Stimulated activated CD8-positive, alpha-beta memory T cell treated with anti-CD3 and anti-CD28 coated beads, Interleukin-7, amount 100 ng/mL, for 48 hours (primary cell): ENCODE measurements around the gene TRIM16.
"Not testable (repeated sequence)": the region's sequence is repeated elsewhere in the genome, so short reads cannot be mapped to it uniquely, and the experiment has no call there.

Experiments used
- DNase-seq, 2 donors: peaks; one replicate each; pipeline ENCODE4 v3.0.0-alpha.2; 2020; ENCODE audit warnings: low read depth in 1 of 2; ENCODE audit errors: extremely low read depth in 1 of 2

Gene TRIM16

DNA sequence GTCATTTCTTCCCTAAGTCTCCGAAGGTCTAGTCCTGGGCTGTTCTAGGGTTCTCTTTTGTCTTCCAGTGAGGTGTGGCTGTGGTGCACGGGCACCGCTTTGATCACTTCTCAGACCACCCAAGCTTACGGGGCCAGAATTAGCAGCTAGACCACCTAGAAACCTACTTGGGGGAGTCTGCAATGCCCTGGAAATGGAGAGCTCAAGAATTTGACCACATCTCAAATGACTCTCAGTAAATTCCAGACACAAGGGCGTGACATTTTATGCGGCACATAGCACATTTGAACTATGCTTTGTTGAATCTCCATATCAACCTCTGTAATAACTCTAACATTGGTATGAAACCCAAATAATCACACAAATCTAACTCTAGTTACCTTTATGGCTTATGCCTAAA lies 24.9 kb downstream of the TRIM16 start:
- DNase-seq = no peak

DNA sequence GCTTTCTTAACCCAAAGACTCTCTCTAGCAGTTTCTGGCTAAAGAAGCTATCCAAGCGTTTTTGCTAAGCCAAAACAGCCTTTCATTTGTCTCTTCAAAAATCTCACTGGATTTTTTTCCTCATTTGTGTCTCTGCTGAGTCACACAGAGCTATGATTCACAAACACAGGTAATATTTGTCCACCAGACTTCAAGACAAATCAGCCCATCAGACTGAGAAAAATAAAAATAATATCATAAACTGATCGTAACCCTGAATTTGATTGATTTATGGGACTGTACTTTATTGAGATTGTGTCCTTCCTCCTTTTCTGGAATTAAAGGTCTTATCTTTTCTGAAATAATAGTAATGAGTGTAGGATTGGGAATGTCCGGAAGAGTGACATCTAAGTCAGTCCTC lies 25.8 kb downstream of the TRIM16 start:
- DNase-seq = no peak

GRCh38 chr17:15657868-15658267 lies 26.2 kb downstream of the TRIM16 start:
- DNase-seq = no peak

DNA sequence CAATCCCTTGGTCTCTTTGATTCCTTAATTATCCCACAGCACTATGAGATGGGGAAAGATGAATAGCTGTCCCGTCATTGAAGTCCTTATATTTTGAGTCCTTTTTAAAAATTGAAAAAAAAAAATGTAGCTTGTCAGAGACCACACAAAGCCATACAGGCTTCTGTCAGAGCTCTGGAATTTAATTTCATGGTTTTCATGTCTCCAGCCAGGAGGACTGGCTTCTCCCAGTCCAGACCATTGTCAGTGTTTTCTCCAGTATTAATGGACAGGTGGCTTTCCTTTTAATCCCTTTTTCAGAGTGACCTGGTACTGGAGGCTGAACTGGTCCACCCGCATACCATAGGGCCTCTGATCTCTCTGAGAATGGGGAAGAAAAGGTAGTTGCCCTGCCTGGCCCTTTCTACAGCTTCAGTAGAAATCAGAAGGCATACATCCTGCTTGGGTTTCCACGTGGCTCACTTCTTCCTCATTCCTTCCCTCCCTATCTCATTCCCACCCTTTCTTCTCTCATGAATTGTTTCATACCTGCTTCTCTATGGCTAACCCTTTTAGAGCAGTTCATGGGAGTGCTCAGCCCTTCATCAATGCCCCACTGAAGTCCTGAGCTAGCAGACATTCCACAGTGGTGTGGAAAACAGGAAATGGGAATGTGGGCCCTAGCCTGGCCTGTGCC lies 29.1 kb downstream of the TRIM16 start:
- DNase-seq = no peak

DNA sequence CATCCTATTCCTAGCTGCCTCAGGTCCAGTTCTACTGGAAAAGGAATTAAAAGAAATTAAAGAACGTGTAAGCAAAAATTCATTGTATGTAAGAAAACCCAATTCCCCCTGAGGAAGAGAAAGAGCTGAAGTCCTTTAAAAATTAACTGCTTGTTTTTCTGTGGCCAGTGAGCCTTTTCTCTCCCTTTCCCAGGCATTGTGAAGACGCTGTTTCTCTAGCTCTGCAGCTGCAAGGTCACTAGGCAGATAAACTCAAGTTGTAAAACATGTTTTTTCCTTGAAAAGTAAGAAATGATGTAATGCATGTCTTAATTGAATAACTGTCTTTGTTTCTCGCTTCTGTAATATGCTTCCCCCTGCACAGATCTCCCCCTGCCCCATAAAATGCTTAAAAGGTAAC lies 29.7 kb downstream of the TRIM16 start:
- DNase-seq = not testable (repeated sequence)

DNA sequence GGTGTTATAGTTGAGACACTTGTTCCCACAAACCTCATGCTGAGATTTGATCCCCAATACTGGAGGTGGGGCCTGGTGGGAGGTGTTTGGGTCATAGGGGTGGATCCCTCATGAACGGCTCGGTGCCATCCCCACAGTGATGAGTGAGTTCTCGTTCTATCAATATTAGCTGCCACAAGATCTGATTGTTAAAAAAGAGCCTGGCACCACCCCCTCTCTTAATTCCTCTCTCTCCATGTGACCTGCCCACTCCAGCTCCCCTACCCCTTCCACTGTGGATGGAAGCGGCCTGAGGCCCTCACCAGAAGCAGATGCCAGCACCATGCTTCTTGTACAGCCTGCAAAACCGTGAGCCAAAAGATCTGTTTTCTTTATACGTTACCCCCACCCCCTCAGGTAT lies 31.2 kb downstream of the TRIM16 start:
- DNase-seq = no peak

DNA sequence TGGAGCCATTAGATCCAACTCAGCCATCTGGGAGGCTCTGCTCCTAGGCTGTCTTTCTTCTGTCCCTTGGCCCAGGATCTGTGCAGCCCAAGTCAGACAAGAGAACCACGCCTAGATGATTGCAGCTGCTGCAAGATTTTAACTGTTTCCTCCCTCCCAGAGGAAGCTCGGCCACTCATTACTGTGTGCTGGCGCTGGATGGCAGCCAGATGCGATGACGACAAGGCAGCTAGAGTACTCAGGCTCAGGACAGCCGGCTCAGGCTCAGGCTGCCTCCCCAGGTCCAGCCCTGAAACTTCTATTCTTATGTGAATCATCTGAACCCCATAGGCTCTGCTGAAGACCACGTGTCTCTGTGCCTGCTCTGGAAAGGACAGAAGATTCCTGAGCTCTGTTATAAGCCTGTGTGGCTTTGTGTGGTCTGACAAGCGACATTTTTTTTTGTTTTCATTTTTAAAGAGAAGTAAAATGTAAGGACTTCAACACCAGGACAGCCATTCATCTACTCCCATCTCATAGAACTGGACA lies 32.5 kb downstream of the TRIM16 start:
- DNase-seq = peak in 1 of 2 donors; percentile 9

- no peak for DNase-seq
Measured at GRCh38 chr17:15650741-15651582, 33.1 kb downstream of the TRIM16 start.

DNA sequence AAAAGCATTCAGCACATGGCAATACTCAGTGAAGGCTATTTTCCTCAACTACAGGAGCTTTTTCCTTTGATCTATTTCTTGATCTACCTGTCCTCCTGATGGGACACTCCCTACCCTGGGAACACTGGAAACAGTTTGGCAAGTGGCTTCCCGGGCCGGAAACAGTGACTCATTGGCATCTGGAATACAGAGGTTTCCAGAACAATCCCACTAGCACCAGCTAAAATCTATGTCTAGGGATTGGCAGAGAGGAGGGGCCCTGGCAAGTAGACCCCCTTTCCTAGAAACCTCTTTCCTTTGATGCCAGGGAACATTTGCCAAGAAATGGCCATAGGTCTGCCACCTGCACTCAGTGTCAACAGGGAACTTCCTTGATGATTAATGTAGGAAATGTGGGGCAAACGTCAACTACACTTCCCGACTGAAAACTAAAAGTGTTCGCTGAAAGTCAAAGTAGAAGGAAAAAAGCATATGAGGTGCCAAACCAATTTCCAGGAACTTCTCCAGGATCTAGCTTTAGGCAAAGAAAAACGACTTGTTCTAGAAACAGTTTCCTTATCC lies 34.2 kb downstream of the TRIM16 start:
- no peak for DNase-seq

- no peak for DNase-seq
Measured at GRCh38 chr17:15648386-15648785, 35.7 kb downstream of the TRIM16 start.

- not testable (repeated sequence) for DNase-seq
Measured at GRCh38 chr17:15645942-15646312, 38.2 kb downstream of the TRIM16 start.

GRCh38 chr17:15645099-15645941 lies 38.8 kb downstream of the TRIM16 start:
- DNase-seq = not testable (repeated sequence)

DNA sequence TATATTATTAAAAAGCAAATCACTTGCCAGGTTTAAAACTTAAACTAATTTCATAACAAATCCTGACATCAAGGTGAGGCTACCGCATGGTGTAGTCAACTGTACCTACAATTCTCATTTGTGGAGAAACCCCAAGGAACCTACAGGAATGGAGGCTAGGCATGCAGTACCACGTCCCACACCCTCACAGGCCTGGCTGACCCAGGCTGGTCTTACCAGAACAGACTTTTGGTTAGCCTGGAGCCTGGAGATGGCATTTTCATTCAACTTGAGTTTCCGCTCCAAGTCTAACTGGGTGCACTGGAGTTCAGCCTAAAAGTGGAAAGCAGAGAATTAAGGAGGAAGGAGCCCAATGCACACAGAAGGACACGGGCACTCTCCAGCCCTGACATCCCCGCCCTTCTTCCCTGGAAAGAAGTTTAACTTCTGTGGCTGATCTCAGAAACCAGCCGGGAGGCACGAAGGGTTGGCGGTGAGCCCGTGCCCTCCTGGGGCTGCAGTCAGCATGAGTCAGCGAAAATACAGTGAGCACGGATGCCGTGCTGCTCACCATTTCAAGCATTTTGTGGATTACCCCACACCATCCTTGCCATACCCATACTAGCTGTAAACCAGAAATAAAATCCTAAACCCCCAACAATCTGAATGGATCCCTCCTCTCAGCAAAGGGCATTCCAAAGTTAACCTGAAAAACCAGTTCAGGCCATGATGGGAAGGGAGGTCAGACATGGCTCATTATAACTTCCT lies 41.4 kb downstream of the TRIM16 start:
- DNase-seq = not testable (repeated sequence)

DNA sequence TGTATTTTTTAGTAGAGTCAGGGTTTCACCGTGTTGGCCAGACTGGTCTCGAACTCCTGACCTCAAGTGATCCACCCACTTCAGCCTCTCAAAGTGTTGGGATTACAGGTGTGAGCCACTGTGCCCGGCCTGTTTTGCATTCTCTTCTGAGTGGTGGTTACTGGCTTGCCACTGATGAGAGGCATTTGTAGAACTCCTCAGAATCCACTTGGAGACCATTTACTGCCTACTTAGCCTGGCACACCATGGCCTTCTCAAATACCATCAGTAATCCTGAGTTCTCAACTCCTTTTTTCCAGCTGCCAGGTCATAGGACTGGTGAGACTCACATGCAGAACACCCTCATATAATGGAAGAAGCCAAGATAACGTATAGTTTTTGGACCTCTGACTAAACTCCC lies 42.1 kb downstream of the TRIM16 start:
- not testable (repeated sequence) for DNase-seq

GRCh38 chr17:15630930-15631453 lies 53.1 kb downstream of the TRIM16 start:
- DNase-seq = not testable (repeated sequence)

GRCh38 chr17:15629991-15630390 lies 54.1 kb downstream of the TRIM16 start:
- not testable (repeated sequence) for DNase-seq

DNA sequence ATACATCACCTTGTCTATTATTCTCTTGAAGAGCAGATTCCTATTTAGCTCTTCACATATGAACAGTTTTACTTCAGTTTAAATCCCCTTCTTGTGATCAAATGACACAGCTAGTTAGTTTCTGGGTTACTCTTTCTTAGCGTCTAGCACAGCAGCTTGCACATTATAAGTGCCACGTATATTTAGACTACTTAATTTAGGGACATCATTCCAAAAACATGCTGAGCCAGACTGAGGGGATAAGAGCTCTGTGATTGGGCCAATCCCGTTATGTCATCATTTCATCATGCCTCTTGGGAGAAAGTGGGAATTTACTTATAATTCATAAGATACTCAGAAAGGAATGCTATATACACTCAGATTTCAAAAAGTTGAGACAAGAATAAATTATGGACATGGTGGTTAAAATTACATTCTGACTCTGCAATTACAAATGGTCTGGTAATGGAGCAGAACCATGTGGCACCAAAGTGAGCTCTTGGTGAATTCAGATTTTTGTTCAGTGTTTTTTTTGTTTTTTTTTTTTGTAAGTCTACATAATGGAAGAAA lies 60.4 kb downstream of the TRIM16 start:
- DNase-seq = not testable (repeated sequence)

GRCh38 chr17:15623255-15623654 lies 60.9 kb downstream of the TRIM16 start:
- DNase-seq = not testable (repeated sequence)

DNA sequence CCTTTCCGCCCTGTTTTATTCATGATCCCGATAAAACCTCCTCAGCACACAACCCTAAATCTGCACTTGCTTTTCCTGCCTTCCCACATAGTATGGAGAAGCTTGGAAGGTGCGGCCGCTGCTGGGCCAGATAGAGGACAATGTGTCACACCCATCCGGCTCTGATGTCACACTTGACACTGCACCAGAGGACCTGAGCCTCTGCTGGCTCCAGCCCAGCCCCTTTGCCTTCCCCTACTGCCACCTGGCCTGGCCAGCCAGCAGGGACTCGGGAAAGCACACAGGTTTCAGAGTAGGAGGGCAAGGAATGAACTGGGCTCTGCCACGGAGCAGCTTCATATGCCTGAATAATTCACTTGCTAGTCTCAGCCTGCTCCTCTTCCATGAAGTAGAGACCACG lies 62.0 kb downstream of the TRIM16 start:
- DNase-seq = not testable (repeated sequence)
